Effector memory CD8-positive, alpha-beta T cell (primary cell): ENCODE measurements around the gene MTMR3.

Source experiments
- ATAC-seq: fragments of 150-1000 bp; cut with Tn5 transposase; replicated peaks from 2 replicates; pipeline ENCODE4 v1.10.0; 2021; ENCODE audit warnings: mild to moderate bottlenecking, moderate library complexity
- DNase-seq, 3 experiments: peaks; one replicate each; pipeline ENCODE4 v3.0.0; 2021
- H3K27ac Mint-ChIP-seq, 2 donors: one replicate each; pipeline ENCODE4 v1.8.0; 2022; ENCODE audit warnings: mild to moderate bottlenecking in 2 of 2, mixed read lengths in 2 of 2, moderate library complexity in 2 of 2
- H3K27me3 Mint-ChIP-seq, 2 donors: one replicate each; pipeline ENCODE4 v1.8.0; 2022; ENCODE audit warnings: mixed read lengths in 2 of 2
- H3K36me3 Mint-ChIP-seq: one replicate; pipeline ENCODE4 v1.8.0; 2022; ENCODE audit warnings: mild to moderate bottlenecking, moderate library complexity, mixed read lengths; ENCODE audit not compliant: insufficient read depth
- H3K4me1 Mint-ChIP-seq, 2 donors: one replicate each; pipeline ENCODE4 v1.8.0; 2022; ENCODE audit warnings: low read depth in 2 of 2, mixed read lengths in 2 of 2
- H3K4me3 Mint-ChIP-seq, 2 donors: one replicate each; pipeline ENCODE4 v1.8.0; 2022; ENCODE audit warnings: mild to moderate bottlenecking in 2 of 2, mixed read lengths in 2 of 2, moderate library complexity in 2 of 2
- H3K9me3 Mint-ChIP-seq, 2 donors: one replicate each; pipeline ENCODE4 v1.8.0; 2022; ENCODE audit warnings: mixed read lengths in 2 of 2

MTMR3 gene

DNA sequence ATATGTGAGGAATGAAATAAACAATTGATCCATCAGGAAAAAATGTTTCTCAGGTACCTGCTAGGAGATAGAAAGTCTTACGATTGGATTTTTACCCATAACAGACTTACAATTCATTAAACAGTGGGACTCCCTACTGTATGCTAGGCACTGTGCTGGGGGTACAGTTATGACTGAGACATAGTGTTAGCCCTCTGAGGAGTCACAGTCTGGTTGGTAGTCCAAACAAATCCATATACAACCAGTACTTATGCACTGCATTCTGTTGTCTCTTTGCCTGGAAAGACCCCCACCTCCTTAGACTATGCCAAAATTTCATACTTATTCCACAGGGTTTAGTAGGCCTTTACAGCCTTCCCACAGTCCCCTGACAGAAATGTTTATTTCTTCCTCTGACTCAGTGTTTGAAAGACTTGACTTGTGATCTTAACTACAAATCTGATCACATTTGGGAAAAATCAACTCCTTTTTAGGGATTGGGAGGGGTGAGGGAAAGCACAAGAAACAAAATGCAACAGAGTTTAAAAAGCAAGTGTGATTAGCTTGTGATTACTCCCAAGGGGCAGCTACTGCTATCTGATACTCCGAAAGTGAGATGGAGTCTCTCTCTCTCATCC is 127.9 kb downstream of the MTMR3 start:
- Mint-ChIP-seq H3K27me3 (no peaks in the 10 kb centered on the region), H3K36me3 (peaks cover 42% of the 10 kb centered on the region), H3K9me3 (no peaks in the 10 kb centered on the region), H3K27ac (peak overlapping the region in 1 of 2 donors; percentile 46), H3K4me1 (peaks cover 0 to 2% of the 10 kb centered on the region in 2 donors), H3K4me3 (no peak overlapping the region)
- ATAC-seq: no peak
- DNase-seq: no peak

DNA sequence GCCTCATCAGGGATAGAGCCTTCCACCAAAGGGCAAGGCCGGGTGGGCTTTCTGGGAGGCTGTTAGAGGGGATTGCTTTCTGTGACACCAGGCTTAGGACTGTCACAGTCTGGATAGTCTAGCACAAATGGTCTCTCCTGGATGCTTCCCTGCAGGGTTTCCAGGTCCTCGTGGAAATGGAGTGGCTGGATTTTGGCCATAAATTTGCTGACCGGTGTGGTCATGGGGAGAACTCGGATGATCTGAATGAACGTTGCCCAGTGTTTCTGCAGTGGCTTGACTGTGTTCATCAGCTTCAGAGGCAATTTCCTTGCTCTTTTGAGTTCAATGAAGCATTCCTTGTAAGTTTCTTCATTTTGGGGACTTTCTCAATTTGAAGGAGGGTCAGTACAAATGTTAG is 130.2 kb downstream of the MTMR3 start:
- no peak overlapping the region for H3K4me3 Mint-ChIP-seq
- ATAC-seq: no peak
- H3K27ac Mint-ChIP-seq: no peak overlapping the region
- no peak for DNase-seq
- H3K9me3 Mint-ChIP-seq: no peaks in the 10 kb centered on the region
- peaks cover 0 to 6% of the 10 kb centered on the region in 2 donors for H3K4me1 Mint-ChIP-seq
- no peaks in the 10 kb centered on the region for H3K27me3 Mint-ChIP-seq
- peaks cover 40% of the 10 kb centered on the region for H3K36me3 Mint-ChIP-seq

DNA sequence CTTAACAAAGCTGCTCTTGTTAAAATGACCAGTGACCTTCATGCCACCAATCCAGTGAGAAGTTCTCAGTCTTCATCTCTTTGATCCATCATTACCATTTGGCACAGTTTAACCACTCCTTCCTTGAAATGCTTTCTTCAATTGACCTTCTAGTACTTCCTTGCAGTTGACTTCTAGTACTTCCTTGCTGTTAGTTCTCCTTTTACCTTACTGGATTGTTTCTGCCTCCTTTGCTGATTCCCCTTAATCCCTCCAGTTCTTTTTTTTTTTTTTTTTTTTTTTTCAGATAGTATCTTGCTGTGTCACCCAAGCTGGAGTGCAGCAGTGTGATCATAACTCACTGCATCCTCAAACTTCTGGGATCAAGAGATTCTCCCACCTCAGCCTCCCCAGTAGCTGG is 131.3 kb downstream of the MTMR3 start:
- DNase-seq: no peak
- H3K36me3 Mint-ChIP-seq: peaks cover 43% of the 10 kb centered on the region
- no peak for ATAC-seq
- no peaks in the 10 kb centered on the region for H3K9me3 Mint-ChIP-seq
- peaks cover 0 to 6% of the 10 kb centered on the region in 2 donors for H3K4me1 Mint-ChIP-seq
- H3K27me3 Mint-ChIP-seq: no peaks in the 10 kb centered on the region
- H3K27ac Mint-ChIP-seq: peak overlapping the region in 1 of 2 donors; percentile 6
- H3K4me3 Mint-ChIP-seq: no peak overlapping the region

DNA sequence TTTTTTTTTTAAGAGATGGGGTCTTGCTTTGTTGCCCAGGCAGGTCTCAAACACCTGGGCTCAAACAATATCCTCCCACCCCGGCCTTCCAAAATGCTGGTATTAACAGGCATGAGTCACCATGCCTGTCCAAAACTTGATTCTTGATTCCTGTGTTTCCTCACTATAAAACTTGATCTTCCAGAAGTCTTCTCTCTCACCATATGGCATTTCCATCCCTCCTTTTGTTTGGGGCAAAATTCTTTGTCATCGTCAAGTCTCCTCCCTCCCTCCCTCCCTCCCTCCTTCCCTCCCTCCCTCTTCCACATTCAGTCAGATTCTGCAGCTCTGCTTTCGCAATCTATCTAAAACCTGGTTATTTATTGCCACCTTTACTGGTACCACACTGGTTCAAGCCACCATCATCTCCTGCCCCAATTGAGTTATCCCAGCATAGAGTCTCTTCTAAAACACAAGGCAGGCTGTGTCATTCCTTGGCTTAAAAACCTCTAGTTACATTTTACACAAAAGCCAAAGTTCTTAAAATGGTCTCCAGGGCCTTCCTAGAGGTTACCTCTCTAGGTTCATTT is 132.3 kb downstream of the MTMR3 start:
- Mint-ChIP-seq H3K4me3 (no peak overlapping the region), H3K27me3 (no peaks in the 10 kb centered on the region), H3K27ac (peak overlapping the region in 1 of 2 donors; percentile 6), H3K36me3 (peaks cover 54% of the 10 kb centered on the region), H3K9me3 (no peaks in the 10 kb centered on the region), H3K4me1 (peaks cover 0 to 6% of the 10 kb centered on the region in 2 donors)
- ATAC-seq (no peak), DNase-seq (no peak)

DNA sequence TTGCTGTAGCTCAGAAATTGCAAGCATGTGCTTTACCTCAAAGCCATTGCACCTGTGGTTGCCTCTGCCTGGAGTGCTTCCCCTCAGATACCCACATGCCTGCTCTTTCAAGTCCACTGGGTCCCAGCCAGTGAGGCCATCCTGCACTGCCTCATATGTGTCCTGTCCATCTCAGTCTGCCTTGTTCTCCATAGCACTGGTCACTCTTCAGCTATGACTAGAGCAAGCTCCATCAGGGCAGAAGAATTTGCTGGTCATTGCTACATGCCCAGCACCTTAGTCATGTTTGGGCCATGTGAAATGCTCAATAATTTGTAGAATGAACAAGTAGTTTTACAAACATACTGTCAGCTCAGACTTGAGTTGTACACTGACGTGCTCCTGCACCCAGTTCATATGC is 132.9 kb downstream of the MTMR3 start:
- peak overlapping the region in 1 of 2 donors; percentile 6 for H3K27ac Mint-ChIP-seq
- H3K27me3 Mint-ChIP-seq: no peaks in the 10 kb centered on the region
- H3K4me1 Mint-ChIP-seq: peaks cover 0 to 6% of the 10 kb centered on the region in 2 donors
- ATAC-seq: no peak
- peaks cover 58% of the 10 kb centered on the region for H3K36me3 Mint-ChIP-seq
- H3K4me3 Mint-ChIP-seq: no peak overlapping the region
- no peak for DNase-seq
- no peaks in the 10 kb centered on the region for H3K9me3 Mint-ChIP-seq

DNA sequence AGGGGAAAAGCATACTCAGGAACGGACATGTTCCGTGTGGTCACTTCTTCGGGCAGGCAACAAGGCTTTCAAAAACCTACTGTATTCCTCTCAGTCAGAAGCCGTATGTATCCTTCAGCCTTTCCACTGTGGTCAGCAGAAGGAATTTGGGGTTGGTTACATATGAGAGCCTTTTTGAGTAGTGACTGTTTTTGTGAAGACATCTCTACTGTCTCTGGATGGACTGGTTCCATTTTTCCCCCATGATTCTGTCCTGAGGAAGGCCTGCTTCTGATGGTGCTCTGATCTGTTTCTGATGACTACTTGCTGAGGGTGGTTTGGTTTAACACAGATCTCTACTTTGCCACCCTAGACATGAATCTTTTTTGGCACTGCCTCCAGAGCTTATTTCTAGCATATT is 133.6 kb downstream of the MTMR3 start:
- no peak overlapping the region for H3K4me3 Mint-ChIP-seq
- H3K36me3 Mint-ChIP-seq: peaks cover 58% of the 10 kb centered on the region
- H3K9me3 Mint-ChIP-seq: no peaks in the 10 kb centered on the region
- no peak overlapping the region for H3K27ac Mint-ChIP-seq
- no peaks in the 10 kb centered on the region for H3K27me3 Mint-ChIP-seq
- H3K4me1 Mint-ChIP-seq: peaks cover 0 to 6% of the 10 kb centered on the region in 2 donors
- no peak for ATAC-seq
- no peak for DNase-seq

DNA sequence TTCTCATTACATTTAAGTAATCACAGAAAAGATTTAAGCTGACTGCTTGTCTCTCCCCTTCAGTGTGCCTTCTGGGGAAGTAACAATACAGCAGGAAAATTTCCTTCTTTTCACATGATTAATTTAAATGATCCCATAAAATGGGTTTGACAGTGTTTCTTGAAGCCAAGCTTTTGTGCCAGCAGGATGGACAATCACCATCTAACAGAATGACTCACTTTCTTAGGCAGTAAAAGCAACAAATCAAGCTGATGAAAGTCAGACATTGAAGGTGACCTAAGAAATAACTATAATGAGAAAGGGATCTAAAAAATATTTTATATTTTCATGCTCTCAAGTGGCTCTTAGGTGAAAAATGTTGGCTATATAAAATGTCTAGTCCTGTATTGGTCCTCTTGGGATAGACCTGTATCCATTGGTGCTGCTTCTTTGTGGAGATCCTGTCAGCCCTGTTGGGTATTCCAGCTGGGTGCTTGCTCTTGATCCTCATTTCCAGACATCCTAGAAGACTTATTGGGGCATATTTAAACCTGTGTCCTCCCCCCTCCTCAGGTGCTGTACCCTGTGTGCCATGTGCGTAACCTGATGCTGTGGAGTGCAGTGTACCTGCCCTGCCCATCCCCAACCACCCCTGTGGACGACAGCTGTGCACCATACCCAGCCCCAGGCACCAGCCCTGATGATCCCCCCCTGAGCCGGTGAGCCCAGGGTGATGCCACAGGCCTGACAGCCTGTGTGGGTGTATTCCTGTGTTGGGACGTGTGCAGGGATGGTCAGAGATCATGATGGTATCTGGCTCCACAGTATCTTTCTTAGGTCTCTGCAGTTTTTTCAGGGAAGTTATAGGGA is 134.6 kb downstream of the MTMR3 start:
- ATAC-seq: no peak
- H3K9me3 Mint-ChIP-seq: no peaks in the 10 kb centered on the region
- peaks cover 0 to 6% of the 10 kb centered on the region in 2 donors for H3K4me1 Mint-ChIP-seq
- H3K27me3 Mint-ChIP-seq: no peaks in the 10 kb centered on the region
- no peak overlapping the region for H3K4me3 Mint-ChIP-seq
- peaks cover 54% of the 10 kb centered on the region for H3K36me3 Mint-ChIP-seq
- H3K27ac Mint-ChIP-seq: no peak overlapping the region
- DNase-seq: no peak

DNA sequence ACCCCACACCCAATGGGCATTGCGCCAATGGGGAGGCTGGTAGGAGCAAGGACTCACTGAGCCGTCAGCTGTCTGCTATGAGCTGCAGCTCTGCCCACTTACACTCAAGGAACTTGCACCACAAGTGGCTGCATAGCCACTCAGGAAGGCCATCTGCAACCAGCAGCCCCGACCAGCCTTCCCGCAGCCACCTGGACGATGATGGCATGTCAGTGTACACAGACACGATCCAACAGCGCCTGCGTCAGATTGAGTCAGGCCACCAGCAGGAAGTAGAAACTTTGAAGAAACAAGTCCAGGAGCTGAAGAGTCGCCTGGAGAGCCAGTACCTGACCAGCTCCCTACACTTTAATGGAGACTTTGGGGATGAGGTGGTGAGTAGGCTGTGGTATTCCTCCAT is 137.5 kb downstream of the MTMR3 start:
- Mint-ChIP-seq H3K27ac (no peak overlapping the region), H3K36me3 (peaks cover 58% of the 10 kb centered on the region), H3K4me3 (no peak overlapping the region), H3K27me3 (no peaks in the 10 kb centered on the region), H3K4me1 (peaks cover 0 to 6% of the 10 kb centered on the region in 2 donors), H3K9me3 (no peaks in the 10 kb centered on the region)
- no peak for DNase-seq
- ATAC-seq: no peak

DNA sequence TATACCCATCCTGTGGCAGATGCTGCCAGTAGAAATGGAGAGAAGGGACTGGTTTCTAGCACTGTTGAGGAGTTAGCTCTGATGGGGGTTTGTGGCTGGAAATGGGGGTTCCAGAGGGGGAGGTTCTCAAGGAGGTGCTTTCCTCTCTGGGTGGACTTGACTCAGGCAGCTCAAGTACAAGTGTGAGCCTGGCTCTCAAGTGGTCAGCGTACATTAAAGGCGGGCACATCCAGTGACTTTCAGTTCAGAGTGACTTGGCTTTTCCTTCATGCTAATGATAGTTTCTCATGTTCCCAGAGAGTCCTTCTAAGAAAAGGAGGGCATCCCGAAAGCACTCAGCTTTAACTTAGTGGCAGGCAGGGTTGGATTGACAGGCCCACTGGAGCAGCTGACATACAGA is 138.4 kb downstream of the MTMR3 start:
- no peaks in the 10 kb centered on the region for H3K4me1 Mint-ChIP-seq
- H3K27me3 Mint-ChIP-seq: no peaks in the 10 kb centered on the region
- H3K27ac Mint-ChIP-seq: no peak overlapping the region
- no peak for DNase-seq
- H3K9me3 Mint-ChIP-seq: no peaks in the 10 kb centered on the region
- H3K4me3 Mint-ChIP-seq: no peak overlapping the region
- ATAC-seq: no peak
- H3K36me3 Mint-ChIP-seq: peaks cover 63% of the 10 kb centered on the region

DNA sequence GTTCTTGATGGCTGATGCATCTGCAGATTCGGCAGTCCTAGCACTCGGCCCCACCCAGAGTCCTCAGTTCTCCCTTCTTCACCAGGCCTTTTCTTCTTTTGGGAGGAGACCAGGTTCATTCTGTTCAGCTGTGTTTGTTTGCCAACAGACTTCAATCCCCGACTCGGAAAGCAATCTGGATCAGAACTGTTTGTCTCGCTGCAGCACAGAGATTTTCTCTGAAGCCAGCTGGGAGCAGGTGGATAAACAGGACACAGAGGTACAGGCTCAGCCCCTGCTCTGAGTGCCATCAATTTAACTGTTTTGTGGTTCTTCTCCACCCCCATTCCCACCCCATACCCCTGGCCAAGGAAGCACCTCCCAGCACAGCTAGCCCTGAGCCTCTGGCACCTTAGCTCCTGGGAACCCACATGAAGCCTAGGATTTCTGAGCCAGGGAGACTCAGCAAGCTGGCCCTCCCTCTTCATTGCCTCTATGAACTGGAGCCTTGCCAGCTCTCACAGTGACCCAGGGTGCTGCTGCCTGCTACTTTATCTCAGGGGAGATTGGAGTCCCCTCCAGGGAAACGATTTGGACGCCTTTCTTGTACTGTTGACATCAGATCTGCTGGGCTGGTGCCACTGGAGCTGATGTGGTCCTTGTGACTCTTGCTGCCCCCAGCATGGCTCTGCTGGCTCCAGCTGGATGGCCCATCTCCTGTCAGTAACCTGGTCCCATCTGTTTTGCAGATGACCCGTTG is 139.1 kb downstream of the MTMR3 start:
- no peak for ATAC-seq
- Mint-ChIP-seq H3K4me1 (peaks cover 0 to 1% of the 10 kb centered on the region in 2 donors), H3K9me3 (no peaks in the 10 kb centered on the region), H3K4me3 (no peak overlapping the region), H3K36me3 (peaks cover 64% of the 10 kb centered on the region), H3K27ac (no peak overlapping the region), H3K27me3 (no peaks in the 10 kb centered on the region)
- no peak for DNase-seq

DNA sequence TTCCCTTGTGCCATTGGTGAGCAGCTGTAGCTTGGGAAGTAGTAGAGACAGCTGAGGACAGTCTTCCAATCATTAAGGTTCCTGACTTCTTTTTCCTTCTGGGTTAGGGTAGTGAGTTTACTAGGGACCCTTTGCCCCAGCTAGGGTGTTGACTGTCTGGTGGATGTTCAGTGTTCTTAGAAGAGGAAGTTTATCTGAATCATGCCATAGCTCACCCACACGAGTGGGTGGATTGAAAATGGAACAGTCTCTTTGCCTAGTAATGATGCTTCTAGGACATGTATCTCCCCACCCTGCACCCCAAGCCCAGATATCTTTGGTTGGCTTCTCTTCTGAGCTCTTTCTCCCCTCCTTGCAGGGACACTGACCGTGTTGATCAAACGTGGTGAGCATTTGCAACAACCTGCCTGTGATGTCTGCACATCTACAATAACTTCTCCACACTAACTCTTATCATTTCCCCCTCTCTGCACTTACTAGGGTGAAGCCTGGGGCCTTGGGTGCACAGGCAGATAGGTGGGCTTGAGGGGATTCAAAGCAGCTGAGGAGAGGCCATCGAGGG is 140.2 kb downstream of the MTMR3 start:
- Mint-ChIP-seq H3K9me3 (no peaks in the 10 kb centered on the region), H3K4me3 (no peak overlapping the region), H3K4me1 (peaks cover 0 to 4% of the 10 kb centered on the region in 2 donors), H3K27ac (no peak overlapping the region), H3K27me3 (no peaks in the 10 kb centered on the region), H3K36me3 (peaks cover 66% of the 10 kb centered on the region)
- no peak for ATAC-seq
- no peak for DNase-seq

DNA sequence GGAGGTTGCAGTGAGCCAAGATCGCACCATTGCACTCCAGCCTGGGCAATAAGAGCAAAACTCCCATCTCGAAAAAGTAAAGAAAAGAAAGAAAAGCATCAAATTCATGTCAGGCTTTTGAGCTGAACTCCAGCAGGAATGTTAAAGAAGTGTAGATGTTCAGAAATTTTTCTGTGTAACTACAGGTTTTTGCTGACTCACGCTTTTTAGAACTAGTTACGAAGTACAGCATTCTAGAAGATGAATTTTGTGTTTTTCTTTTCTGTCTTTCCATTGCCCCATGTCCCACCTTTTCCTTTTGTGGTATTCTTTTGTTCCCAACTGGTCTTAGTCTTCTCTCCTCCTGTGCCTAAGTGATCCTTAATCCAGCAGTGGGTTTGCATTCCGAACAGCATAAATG is 141.3 kb downstream of the MTMR3 start:
- DNase-seq (no peak), ATAC-seq (no peak)
- Mint-ChIP-seq H3K27me3 (no peaks in the 10 kb centered on the region), H3K4me1 (peaks cover 0 to 4% of the 10 kb centered on the region in 2 donors), H3K36me3 (peaks cover 59% of the 10 kb centered on the region), H3K27ac (peak overlapping the region in 1 of 2 donors; percentile 83), H3K9me3 (no peaks in the 10 kb centered on the region), H3K4me3 (no peak overlapping the region)

DNA sequence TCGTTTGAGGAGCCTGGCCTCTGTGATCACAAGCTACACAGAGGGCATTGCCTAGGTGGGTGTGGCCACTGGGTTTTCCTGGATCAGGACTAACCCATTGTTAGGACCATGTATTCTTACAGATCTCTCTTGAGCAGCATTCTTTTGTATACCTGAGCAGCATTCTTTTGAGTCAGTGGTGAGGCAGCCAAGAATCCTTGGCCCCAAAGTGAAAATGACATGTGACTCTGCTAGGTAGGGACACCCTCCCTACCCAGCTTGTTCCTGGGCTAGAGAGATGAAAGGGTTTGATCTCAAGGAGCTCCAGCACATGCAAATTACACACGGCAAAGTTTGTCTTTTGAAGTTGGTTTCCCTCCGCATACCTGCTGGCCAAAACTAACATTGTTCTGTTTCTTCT is 142.2 kb downstream of the MTMR3 start:
- no peaks in the 10 kb centered on the region for H3K9me3 Mint-ChIP-seq
- peaks cover 0 to 4% of the 10 kb centered on the region in 2 donors for H3K4me1 Mint-ChIP-seq
- no peak overlapping the region for H3K27ac Mint-ChIP-seq
- no peak overlapping the region for H3K4me3 Mint-ChIP-seq
- DNase-seq (no peak), ATAC-seq (no peak)
- H3K36me3 Mint-ChIP-seq: peaks cover 50% of the 10 kb centered on the region
- no peaks in the 10 kb centered on the region for H3K27me3 Mint-ChIP-seq
